Dermis microvascular lymphatic vessel endothelial cell (primary cell): ENCODE data around the gene TNS1. TPM values are rescaled to one million over a fixed set of nuclear protein-coding genes. Genes with fewer than 3 reads are reported as not detected.

Source experiments
- total RNA-seq: library from RNA; depleted of rRNA; stranded (reverse); fragments of >200 nt; gene quantifications from 2 replicates; pipeline ENCODE4 v1.2.1, GENCODE V29; 2014

The TNS1 gene
- total RNA-seq, 1 donor from 2014 or later, result 21.1 TPM

Other genes starting within 250 kb of the TNS1 start
- not detected in 2 replicates for gene RUFY4, start 66.3 kb upstream of the TNS1 start, total RNA-seq
- not detected in 2 replicates for gene CXCR2, start 123.0 kb upstream of the TNS1 start, total RNA-seq
- not detected in 2 replicates for gene CXCR1, start 164.0 kb upstream of the TNS1 start, total RNA-seq
- 256 and 269 TPM in 2 replicates for gene ARPC2, start 214.2 kb upstream of the TNS1 start, total RNA-seq